NCI-H2029 treated with DMSO at 0.1 percent for 48 hours (cell line): ENCODE data around the gene SPTBN1.

Source experiments
- DNase-seq: peaks from one replicate; lab custom pipeline; 2025; lab: John Stamatoyannopoulos, UW

Gene SPTBN1

DNA sequence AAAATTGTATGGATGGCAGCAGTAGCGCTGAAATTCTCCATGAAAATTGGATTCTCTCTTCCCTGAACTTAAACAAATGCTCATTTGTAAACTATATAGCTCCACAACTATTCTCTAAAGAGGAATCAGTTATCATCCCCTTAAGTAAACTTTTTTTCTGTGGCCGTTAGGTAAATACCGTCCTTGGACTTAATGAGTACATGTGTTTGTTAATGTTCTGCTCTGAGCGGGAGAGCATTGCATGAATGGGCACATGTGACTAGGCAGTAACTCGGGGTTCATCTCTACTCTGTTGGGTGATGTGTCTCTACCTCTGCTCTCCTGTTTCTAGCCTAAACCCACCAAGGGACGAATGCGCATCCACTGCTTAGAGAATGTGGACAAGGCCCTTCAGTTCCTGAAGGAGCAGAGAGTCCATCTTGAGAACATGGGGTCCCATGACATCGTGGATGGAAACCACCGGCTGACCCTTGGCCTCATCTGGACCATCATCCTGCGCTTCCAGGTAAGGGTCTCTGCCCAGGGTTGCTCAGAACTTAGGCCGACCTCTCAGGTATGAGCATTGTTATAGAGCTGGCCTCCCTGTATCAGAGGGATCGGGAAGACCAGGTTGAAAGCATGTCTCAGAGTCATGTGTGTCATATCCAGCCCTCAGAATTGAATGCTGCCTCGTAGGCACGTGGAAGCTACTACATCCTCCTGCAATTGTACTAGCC lies 155.9 kb downstream of the SPTBN1 start:
- DNase-seq: no peak

- no peak for DNase-seq
Measured at GRCh38 chr2:54613386-54613785, 157.3 kb downstream of the SPTBN1 start.

GRCh38 chr2:54613794-54614257 lies 157.7 kb downstream of the SPTBN1 start:
- DNase-seq: no peak

- no peak for DNase-seq
Measured at GRCh38 chr2:54614819-54615218, 158.7 kb downstream of the SPTBN1 start.

- DNase-seq: no peak
Measured at GRCh38 chr2:54615832-54616534, 159.9 kb downstream of the SPTBN1 start.

- no peak for DNase-seq
Measured at GRCh38 chr2:54617409-54617808, 161.3 kb downstream of the SPTBN1 start.

DNA sequence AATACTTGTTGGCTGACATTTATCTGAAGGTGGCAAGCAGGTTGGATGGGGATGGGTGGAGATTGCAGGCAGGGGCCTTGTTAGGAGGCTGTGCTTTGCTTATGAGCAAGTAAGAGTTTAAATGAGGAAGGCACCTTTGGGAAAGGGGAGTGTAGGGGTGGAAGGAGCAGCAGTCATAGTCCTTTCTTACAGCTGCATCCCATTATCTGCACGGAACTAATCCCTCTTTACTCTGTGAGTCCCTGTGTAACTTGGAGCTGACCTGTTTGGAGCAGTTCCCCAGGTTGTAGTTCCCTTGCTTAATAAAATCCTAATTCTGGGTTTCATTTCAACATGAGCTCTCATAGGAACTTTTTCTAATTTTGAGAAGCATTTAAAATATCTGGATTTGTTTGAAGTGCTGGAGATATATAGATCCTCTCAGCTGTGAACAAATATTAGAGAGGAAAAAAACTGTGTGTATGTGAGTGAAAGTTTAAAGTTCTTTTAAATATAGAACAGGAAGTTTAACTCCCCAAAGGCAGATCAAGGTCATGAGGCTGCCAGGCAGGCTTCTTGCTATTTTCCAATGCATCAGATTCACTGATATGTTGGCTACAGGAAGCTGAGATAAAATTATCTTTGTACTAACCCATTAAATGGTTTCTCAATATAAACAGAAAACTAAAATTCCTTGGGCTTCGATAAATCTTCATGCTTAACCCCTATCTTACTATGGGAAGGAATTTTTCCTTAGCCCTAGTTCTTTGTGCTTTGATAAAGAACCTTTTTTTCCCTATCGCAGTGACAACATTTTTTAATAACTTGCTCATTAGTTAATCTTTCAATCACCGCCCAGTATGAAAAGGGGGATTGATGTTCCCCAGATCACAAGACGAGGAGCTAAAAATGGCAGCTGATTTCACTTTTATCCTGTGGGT lies 162.8 kb downstream of the SPTBN1 start:
- DNase-seq: no peak

GRCh38 chr2:54619660-54620231 lies 163.6 kb downstream of the SPTBN1 start:
- no peak for DNase-seq

- DNase-seq: no peak
Measured at GRCh38 chr2:54620948-54621347, 164.8 kb downstream of the SPTBN1 start.

GRCh38 chr2:54624591-54625071 lies 168.5 kb downstream of the SPTBN1 start:
- no peak for DNase-seq

- no peak for DNase-seq
Measured at GRCh38 chr2:54626131-54626530, 170.0 kb downstream of the SPTBN1 start.

DNA sequence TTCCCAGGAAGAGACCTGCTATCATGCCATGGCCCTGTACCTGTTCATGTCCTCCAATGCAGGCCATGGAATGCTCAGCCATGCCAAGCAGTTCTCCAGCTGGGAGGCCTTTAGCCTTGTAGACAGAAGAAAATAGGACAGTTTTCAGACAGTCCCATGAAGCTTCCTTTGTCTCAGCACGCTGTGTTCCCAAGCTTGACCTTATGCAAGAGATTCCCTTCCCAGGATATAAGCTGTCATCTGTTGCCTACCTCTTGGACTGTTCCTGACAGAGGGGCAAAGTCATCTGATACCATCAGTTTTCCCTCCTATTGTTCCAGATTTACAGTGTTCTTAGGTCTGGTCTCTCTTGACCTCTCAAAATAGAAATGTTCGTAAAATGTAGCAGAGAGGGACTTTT lies 170.8 kb downstream of the SPTBN1 start:
- DNase-seq: no peak

GRCh38 chr2:54627973-54628372 lies 171.8 kb downstream of the SPTBN1 start:
- DNase-seq: no peak

- DNase-seq: no peak
Measured at GRCh38 chr2:54628418-54628817, 172.3 kb downstream of the SPTBN1 start.

DNA sequence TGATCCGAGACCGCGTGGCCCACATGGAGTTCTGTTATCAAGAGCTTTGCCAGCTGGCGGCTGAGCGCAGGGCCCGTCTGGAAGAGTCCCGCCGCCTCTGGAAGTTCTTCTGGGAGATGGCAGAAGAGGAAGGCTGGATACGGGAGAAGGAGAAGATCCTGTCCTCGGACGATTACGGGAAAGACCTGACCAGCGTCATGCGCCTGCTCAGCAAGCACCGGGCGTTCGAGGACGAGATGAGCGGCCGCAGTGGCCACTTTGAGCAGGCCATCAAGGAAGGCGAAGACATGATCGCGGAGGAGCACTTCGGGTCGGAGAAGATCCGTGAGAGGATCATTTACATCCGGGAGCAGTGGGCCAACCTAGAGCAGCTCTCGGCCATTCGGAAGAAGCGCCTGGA lies 172.8 kb downstream of the SPTBN1 start:
- DNase-seq: no peak

- no peak for DNase-seq
Measured at GRCh38 chr2:54629390-54629789, 173.3 kb downstream of the SPTBN1 start.

- DNase-seq: no peak
Measured at GRCh38 chr2:54629914-54630857, 174.1 kb downstream of the SPTBN1 start.

DNA sequence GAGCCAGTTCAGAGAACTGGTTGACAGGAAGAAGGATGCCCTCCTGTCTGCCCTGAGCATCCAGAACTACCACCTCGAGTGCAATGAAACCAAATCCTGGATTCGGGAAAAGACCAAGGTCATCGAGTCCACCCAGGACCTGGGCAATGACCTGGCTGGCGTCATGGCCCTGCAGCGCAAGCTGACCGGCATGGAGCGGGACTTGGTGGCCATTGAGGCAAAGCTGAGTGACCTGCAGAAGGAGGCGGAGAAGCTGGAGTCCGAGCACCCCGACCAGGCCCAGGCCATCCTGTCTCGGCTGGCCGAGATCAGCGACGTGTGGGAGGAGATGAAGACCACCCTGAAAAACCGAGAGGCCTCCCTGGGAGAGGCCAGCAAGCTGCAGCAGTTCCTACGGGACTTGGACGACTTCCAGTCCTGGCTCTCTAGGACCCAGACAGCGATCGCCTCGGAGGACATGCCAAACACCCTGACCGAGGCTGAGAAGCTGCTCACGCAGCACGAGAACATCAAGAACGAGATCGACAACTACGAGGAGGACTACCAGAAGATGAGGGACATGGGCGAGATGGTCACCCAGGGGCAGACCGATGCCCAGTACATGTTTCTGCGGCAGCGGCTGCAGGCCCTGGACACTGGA lies 174.9 kb downstream of the SPTBN1 start:
- DNase-seq: no peak

DNA sequence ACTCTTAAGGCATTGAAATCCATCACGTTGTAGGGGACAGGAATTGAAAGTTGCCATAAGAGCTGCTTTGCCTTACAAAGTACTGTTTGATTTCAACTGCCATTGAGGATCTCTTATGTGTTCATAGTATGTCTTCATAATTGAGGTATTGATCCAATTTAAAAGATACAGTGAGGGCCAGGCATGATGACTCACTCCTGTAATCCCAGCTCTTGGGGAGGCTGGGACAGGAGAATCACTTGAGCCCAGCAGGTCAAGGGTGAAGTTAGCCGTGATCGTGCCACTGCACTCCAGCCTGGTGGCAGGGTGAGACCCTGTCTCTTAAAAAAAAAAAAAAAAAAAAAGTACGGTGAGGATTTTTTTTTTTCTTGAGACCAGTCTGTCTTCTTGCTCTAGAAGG lies 175.6 kb downstream of the SPTBN1 start:
- DNase-seq: no peak
